ENCODE results near the gene SDSL. TPM values are rescaled to one million over a fixed set of nuclear protein-coding genes. Genes with fewer than 3 reads are reported as not detected.

The SDSL gene
- total and polyA plus RNA-seq, 2 of the 13 experiments (the other 11 are each of a cell fraction or from before 2014, with no cell fraction given) = 1.2 to 1.7 TPM

- TF ChIP-seq ZMYM4 (CRISPR knock-in tag; IDR thresholded peaks at IDR 0.05) = 0 out of 2 replicates have a peak, but pooled peaks have one; percentile 26
- no peak for TF ChIP-seq MAFF (IDR thresholded peaks at IDR 0.05; ENCODE audit: low read depth, low read length)
- no peak for TF ChIP-seq ZNF326 (CRISPR knock-in tag; IDR thresholded peaks at IDR 0.05; ENCODE audit: borderline replicate concordance)
- peak; percentile 91; the same call in 1 of the 2 replicates for TF ChIP-seq NFKB2 (CRISPR knock-in tag; IDR thresholded peaks at IDR 0.05; ENCODE audit: borderline replicate concordance)
- TF ChIP-seq ZNF770 (CRISPR knock-in tag; IDR thresholded peaks at IDR 0.05) = no peak
- TF ChIP-seq NR2C2 (CRISPR knock-in tag; IDR thresholded peaks at IDR 0.05; ENCODE audit: borderline replicate concordance) = no peak
- TF ChIP-seq ZNF501 (CRISPR knock-in tag; IDR thresholded peaks at IDR 0.05) = no peak
- TF ChIP-seq LCORL (IDR thresholded peaks at IDR 0.05) = no peak
- TF ChIP-seq LCORL (CRISPR knock-in tag; IDR thresholded peaks at IDR 0.05) = no peak
- TF ChIP-seq FOXO4 (CRISPR knock-in tag; conservative IDR thresholded peaks at IDR 0.05) = no peak
- TF ChIP-seq SP140L (CRISPR knock-in tag; IDR thresholded peaks at IDR 0.05; ENCODE audit: borderline replicate concordance) = peak; percentile 35; the same call in 1 of the 2 replicates
- 0 out of 2 replicates have a peak, but pooled peaks have one; percentile 23 for TF ChIP-seq ZNF446 (CRISPR knock-in tag; IDR thresholded peaks at IDR 0.05)
- TF ChIP-seq ZNF547 (CRISPR knock-in tag; IDR thresholded peaks at IDR 0.05) = 0 out of 2 replicates have a peak, but pooled peaks have one; percentile 40
- TF ChIP-seq HHEX (CRISPR knock-in tag; IDR thresholded peaks at IDR 0.05) = no peak
- no peak for TF ChIP-seq RBAK (CRISPR knock-in tag; IDR thresholded peaks at IDR 0.05)
- TF ChIP-seq BORCS8-MEF2B (CRISPR knock-in tag; IDR thresholded peaks at IDR 0.05) = peak; percentile 65; the same call in 1 of the 2 replicates
- TF ChIP-seq SIX4 (CRISPR knock-in tag; IDR thresholded peaks at IDR 0.05) = no peak
- no peak for TF ChIP-seq ZNF136 (CRISPR knock-in tag; IDR thresholded peaks at IDR 0.05; ENCODE audit: low read depth)
- TF ChIP-seq PHF20 (CRISPR knock-in tag; IDR thresholded peaks at IDR 0.05) = no peak
- TF ChIP-seq NFE2L2 (IDR thresholded peaks at IDR 0.05; ENCODE audit: low read length) = no peak
- 0 out of 2 replicates have a peak, but pooled peaks have one; percentile 41 for TF ChIP-seq ONECUT2 (CRISPR knock-in tag; IDR thresholded peaks at IDR 0.05)
- no peak for TF ChIP-seq SMAD9 (CRISPR knock-in tag; IDR thresholded peaks at IDR 0.05)
- peak; percentile 93; the same call in 1 of the 2 replicates for TF ChIP-seq WIZ (CRISPR knock-in tag; IDR thresholded peaks at IDR 0.05)
- no peak for TF ChIP-seq ZFP41 (CRISPR knock-in tag; IDR thresholded peaks at IDR 0.05; ENCODE audit: borderline replicate concordance)
- TF ChIP-seq, protein P1, sequence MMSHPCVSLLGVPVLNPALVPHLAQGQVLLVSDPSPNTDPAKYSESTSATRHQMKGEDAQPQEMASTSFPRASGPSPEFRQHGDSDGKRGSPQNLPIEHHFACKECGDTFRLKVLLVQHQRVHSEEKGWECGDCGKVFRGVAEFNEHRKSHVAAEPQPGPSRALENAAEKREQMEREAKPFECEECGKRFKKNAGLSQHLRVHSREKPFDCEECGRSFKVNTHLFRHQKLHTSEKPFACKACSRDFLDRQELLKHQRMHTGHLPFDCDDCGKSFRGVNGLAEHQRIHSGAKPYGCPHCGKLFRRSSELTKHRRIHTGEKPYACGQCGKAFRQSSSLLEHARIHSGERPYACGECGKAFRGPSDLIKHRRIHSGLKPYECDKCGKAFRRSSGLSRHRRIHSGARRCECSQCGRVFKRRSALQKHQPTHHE (CRISPR knock-in tag; IDR thresholded peaks at IDR 0.05; ENCODE audit: borderline replicate concordance) = no peak
- TF ChIP-seq BRF2 (CRISPR knock-in tag; IDR thresholded peaks at IDR 0.05) = no peak
These were observed 57.6 kb downstream of the SDSL start (continued) for GRCh38 chr12:113479590-113480335.
